Neural cell (in vitro differentiated cells): ENCODE results near the gene CA12. TPM values are rescaled to one million over a fixed set of nuclear protein-coding genes. Genes with fewer than 3 reads are reported as not detected.

Experiments
- H2AFZ ChIP-seq: fragments of 200-600, 300-800 bp; sonication (generic), shearing (Covaris generic); 2 replicates; pipeline ENCODE4 v1.6.0; 2014; ENCODE audit warnings: low read depth, mild to moderate bottlenecking, antibody characterized with exemption, low read length, moderate library complexity
- H3F3A ChIP-seq: fragments of 200-600 bp; shearing (Covaris generic); 2 replicates; pipeline ENCODE4 v1.6.1; 2016; ENCODE audit warnings: mild to moderate bottlenecking, moderate library complexity, mixed read lengths, antibody characterized with exemption, low read length; ENCODE audit not compliant: insufficient read depth, poor library complexity, severe bottlenecking
- H3K27ac ChIP-seq: fragments of 200-600, 300-800 bp; sonication (generic), shearing (Covaris generic); 2 replicates; pipeline ENCODE4 v1.5.1; 2014; ENCODE audit warnings: mild to moderate bottlenecking, low read length, moderate library complexity
- H3K27me3 ChIP-seq: fragments of 300-800, 200-600 bp; sonication (generic), shearing (Covaris generic); 2 replicates; pipeline ENCODE4 v1.6.0; 2014; ENCODE audit warnings: mild to moderate bottlenecking, low read depth, low read length, moderate library complexity; ENCODE audit not compliant: insufficient read depth
- H3K36me3 ChIP-seq: fragments of 300-800, 200-600 bp; sonication (generic), shearing (Covaris generic); 2 replicates; pipeline ENCODE4 v1.5.1; 2014; ENCODE audit warnings: mild to moderate bottlenecking, antibody characterized with exemption, low read length, moderate library complexity; ENCODE audit not compliant: insufficient read depth
- H3K4me2 ChIP-seq: fragments of 300-800, 200-600 bp; sonication (generic), shearing (Covaris generic); 2 replicates; pipeline ENCODE4 v1.6.0; 2014; ENCODE audit warnings: mild to moderate bottlenecking, low read length
- H3K4me3 ChIP-seq: fragments of 300-800, 200-600 bp; sonication (generic), shearing (Covaris generic); 2 replicates; pipeline ENCODE4 v1.5.1; 2014; ENCODE audit warnings: mild to moderate bottlenecking, low read length, moderate library complexity
- H3K79me2 ChIP-seq: fragments of 200-600 bp; shearing (Covaris generic); replicated peaks from 2 replicates; pipeline ENCODE4 v1.6.0; 2014; ENCODE audit warnings: mild to moderate bottlenecking, low read length, moderate library complexity; ENCODE audit not compliant: insufficient read depth
- H3K9ac ChIP-seq: fragments of 300-800, 200-600 bp; sonication (generic), shearing (Covaris generic); 2 replicates; pipeline ENCODE4 v1.6.1; 2016; ENCODE audit warnings: mild to moderate bottlenecking, low read length, mixed read lengths
- H3K9me2 ChIP-seq: fragments of 200-600 bp; shearing (Covaris generic); 2 replicates; pipeline ENCODE4 v1.6.1; 2016; ENCODE audit warnings: mild to moderate bottlenecking, low read length, mixed read lengths; ENCODE audit not compliant: insufficient read depth
- H3K9me3 ChIP-seq: fragments of 200-600, 300-800 bp; sonication (generic), shearing (Covaris generic); 2 replicates; pipeline ENCODE4 v1.6.1; 2016; ENCODE audit warnings: mild to moderate bottlenecking, mixed run types, low read length, moderate library complexity, mixed read lengths
- H4K20me1 ChIP-seq: fragments of 200-600 bp; shearing (Covaris generic); 2 replicates; pipeline ENCODE4 v1.6.1; 2016; ENCODE audit warnings: mild to moderate bottlenecking, mixed run types; ENCODE audit not compliant: insufficient read depth
- CTCF ChIP-seq: fragments of 450-650 bp; IDR thresholded peaks from 2 replicates; pipeline ENCODE4 v1.5.1; 2014; ENCODE audit warnings: antibody characterized with exemption, mild to moderate bottlenecking, moderate library complexity; ENCODE audit not compliant: poor library complexity, severe bottlenecking
- EP300 ChIP-seq: fragments of 450-650 bp; conservative IDR thresholded peaks from 2 replicates; pipeline ENCODE4 v1.6.1; 2014; ENCODE audit warnings: antibody characterized with exemption, mild to moderate bottlenecking, moderate library complexity; ENCODE audit not compliant: poor library complexity, severe bottlenecking
- EZH2 ChIP-seq: fragments of 200-600, 300-800 bp; shearing (Covaris generic), sonication (generic); IDR thresholded peaks from 2 replicates; pipeline ENCODE4 v1.6.1; 2014; ENCODE audit warnings: antibody characterized with exemption, low read length, borderline replicate concordance, mild to moderate bottlenecking; ENCODE audit not compliant: insufficient read depth, poor library complexity, severe bottlenecking
- MXI1 ChIP-seq: fragments of 450-650 bp; conservative IDR thresholded peaks from 2 replicates; pipeline ENCODE4 v1.6.1; 2014; ENCODE audit warnings: antibody characterized with exemption, mild to moderate bottlenecking; ENCODE audit not compliant: poor library complexity, severe bottlenecking
- POLR2AphosphoS5 ChIP-seq: IDR thresholded peaks from 2 replicates; pipeline ENCODE4 v1.6.1; 2012
- RAD21 ChIP-seq: fragments of 450-650 bp; conservative IDR thresholded peaks from 2 replicates; pipeline ENCODE4 v1.6.1; 2014; ENCODE audit warnings: antibody characterized with exemption, mild to moderate bottlenecking, moderate library complexity
- REST ChIP-seq: IDR thresholded peaks from 2 replicates; pipeline ENCODE4 v1.6.1; 2012; ENCODE audit warnings: borderline replicate concordance
- SMC3 ChIP-seq: fragments of 450-650 bp; conservative IDR thresholded peaks from 2 replicates; pipeline ENCODE4 v1.6.1; 2014; ENCODE audit warnings: antibody characterized with exemption, mild to moderate bottlenecking, moderate library complexity; ENCODE audit not compliant: poor library complexity
- TAF1 ChIP-seq: IDR thresholded peaks from 2 replicates; pipeline ENCODE4 v1.6.1; 2012; ENCODE audit warnings: low read depth
- polyA plus RNA-seq: library from polyadenylated mRNA; depleted of rRNA; stranded (reverse); fragments of >200 nt; gene quantifications from 2 replicates; pipeline ENCODE4 v1.2.3, GENCODE V29; 2014

CA12 gene
- polyA plus RNA-seq, 1 donor from 2014 or later = 0.11 TPM

- no peaks in the 10 kb centered on the region for H3F3A ChIP-seq
- no peaks in the 10 kb centered on the region for H3K9me2 ChIP-seq
- no peak overlapping the region for H2AFZ ChIP-seq
- H3K9ac ChIP-seq = no peak overlapping the region
- H4K20me1 ChIP-seq = no peaks in the 10 kb centered on the region
- no peaks in the 10 kb centered on the region for H3K79me2 ChIP-seq
- H3K27me3 ChIP-seq = no peaks in the 10 kb centered on the region
- no peak for TF ChIP-seq REST
- no peak for TF ChIP-seq EZH2
- TF ChIP-seq CTCF = no peak
- no peak for TF ChIP-seq TAF1
- no peak for TF ChIP-seq POLR2AphosphoS5
- TF ChIP-seq MXI1 = no peak
- no peak for TF ChIP-seq EP300
- TF ChIP-seq RAD21 = no peak
- no peak for TF ChIP-seq SMC3
- no peaks in the 10 kb centered on the region for H3K9me3 ChIP-seq
- H3K27ac ChIP-seq = no peak overlapping the region
- no peak overlapping the region for H3K4me2 ChIP-seq
- H3K36me3 ChIP-seq = no peaks in the 10 kb centered on the region
- H3K4me3 ChIP-seq = no peak overlapping the region
These were observed 9.5 kb downstream of the CA12 start for GRCh38 chr15:63372018-63372705.

GRCh38 chr15:63371297-63371918, 10.2 kb downstream of the CA12 start:
- no peak overlapping the region for H3K4me3 ChIP-seq
- no peak overlapping the region for H2AFZ ChIP-seq
- no peaks in the 10 kb centered on the region for H3F3A ChIP-seq
- H3K79me2 ChIP-seq = no peaks in the 10 kb centered on the region
- no peaks in the 10 kb centered on the region for H3K36me3 ChIP-seq
- no peaks in the 10 kb centered on the region for H3K27me3 ChIP-seq
- no peaks in the 10 kb centered on the region for H4K20me1 ChIP-seq
- H3K9me3 ChIP-seq = no peaks in the 10 kb centered on the region
- H3K9ac ChIP-seq = no peak overlapping the region
- no peak overlapping the region for H3K27ac ChIP-seq
- TF ChIP-seq POLR2AphosphoS5 = no peak
- no peak for TF ChIP-seq EZH2
- no peak for TF ChIP-seq MXI1
- TF ChIP-seq REST = no peak
- TF ChIP-seq SMC3 = no peak
- no peak for TF ChIP-seq CTCF
- TF ChIP-seq TAF1 = no peak
- no peak for TF ChIP-seq EP300
- no peak for TF ChIP-seq RAD21
- H3K9me2 ChIP-seq = no peaks in the 10 kb centered on the region
- no peak overlapping the region for H3K4me2 ChIP-seq
